Measurements from ENCODE around the gene SCNN1A.

GRCh38 chr12:6297170-6297569, 78.2 kb downstream of the SCNN1A start:
- TF ChIP-seq CTCF (IDR thresholded peaks at IDR 0.05; ENCODE audit: extremely low read depth in 1 of 2, insufficient read depth in 1 of 2, low read depth in 1 of 2, low read length in 2 of 2) (no peak), JUN (IDR thresholded peaks at IDR 0.05; ENCODE audit: borderline replicate concordance, insufficient read depth, insufficient read length, low read depth) (no peak), POLR2A (IDR thresholded peaks at IDR 0.05; ENCODE audit: low read depth, low read length) (no peak), FOS (IDR thresholded peaks at IDR 0.05; ENCODE audit: borderline replicate concordance, insufficient read depth, low read length) (no peak), EZH2 (IDR thresholded peaks at IDR 0.05; ENCODE audit: borderline replicate concordance, low read depth, low read length, severe bottlenecking) (no peak), MYC (IDR thresholded peaks at IDR 0.05; ENCODE audit: low read depth, low read length) (no peak), POLR2AphosphoS5 (IDR thresholded peaks at IDR 0.05; ENCODE audit: insufficient read depth, low read depth, low read length) (no peak)
